Naive thymus-derived CD8-positive, alpha-beta T cell (primary cell): Measurements from ENCODE around the gene LITAF. TPM values are rescaled to one million over a fixed set of nuclear protein-coding genes. Genes with fewer than 3 reads are reported as not detected.
"Not testable (repeated sequence)": the region's sequence is repeated elsewhere in the genome, so short reads cannot be mapped to it uniquely, and the experiment has no call there.

Experiments
- ATAC-seq, 2 donors: fragments of 150-1000 bp; cut with Tn5 transposase in 1 of 2; sonication (Bioruptor Pico), chemical (Tn5 transposase) in 1 of 2; 1 replicate in 1 of 2; 2 replicates in 1 of 2; pipeline ENCODE4 v1.10.0; 2021; ENCODE audit warnings: mild to moderate bottlenecking in 2 of 2, moderate library complexity in 2 of 2
- POLR2A ChIA-PET: fragments of 350-600 bp; sonication (Branson Sonifier 250); formaldehyde crosslinking; loops from one replicate; lab custom pipeline; 2021; ENCODE audit warnings: antibody characterized with exemption; lab: Charles Lee
- DNase-seq, 10 donors: peaks; one replicate each; pipeline versions ENCODE4 v3.0.0 to v3.0.0-alpha.2; 2020 to 2022
- H3K27ac Mint-ChIP-seq, 10 donors: one replicate each; pipeline ENCODE4 v1.8.0; 2020 to 2022; ENCODE audit warnings: mild to moderate bottlenecking in 10 of 10, mixed read lengths in 10 of 10, moderate library complexity in 4 of 10, inconsistent platforms in 1 of 10
- H3K27me3 Mint-ChIP-seq, 5 donors: one replicate each; pipeline ENCODE4 v1.8.0; 2021 to 2022; ENCODE audit warnings: mixed read lengths in 5 of 5
- H3K36me3 Mint-ChIP-seq, 3 donors: one replicate each; pipeline ENCODE4 v1.8.0; 2020 to 2022; ENCODE audit warnings: mixed read lengths in 3 of 3, mild to moderate bottlenecking in 2 of 3, inconsistent platforms in 1 of 3
- H3K4me1 Mint-ChIP-seq, 4 donors: one replicate each; pipeline ENCODE4 v1.8.0; 2021 to 2022; ENCODE audit warnings: mixed read lengths in 4 of 4
- H3K4me3 Mint-ChIP-seq, 10 donors: one replicate each; pipeline ENCODE4 v1.8.0; 2020 to 2022; ENCODE audit warnings: mild to moderate bottlenecking in 10 of 10, mixed read lengths in 10 of 10, moderate library complexity in 6 of 10, inconsistent platforms in 1 of 10
- H3K9me3 Mint-ChIP-seq, 9 donors: one replicate each; pipeline ENCODE4 v1.8.0; 2020 to 2022; ENCODE audit warnings: mixed read lengths in 9 of 9, mild to moderate bottlenecking in 3 of 9, inconsistent platforms in 1 of 9, moderate library complexity in 1 of 9
- polyA plus RNA-seq, 3 donors: library from polyadenylated mRNA; unstranded; fragments of 300-500 nt; fragmentation: Illumina TruSeq; gene quantifications; one replicate each; pipeline ENCODE4 v1.2.3, GENCODE V29; 2021
- total RNA-seq, 8 experiments: library from RNA in 2 of 8; stranded (reverse) in 2 of 8; gene quantifications; one replicate each; pipeline ENCODE4 v1.2.3 and lab custom pipeline; 2021 to 2026

Gene LITAF
- total and polyA plus RNA-seq, 5 experiments from 2014 or later: 169 to 770 (median 553) TPM

DNA sequence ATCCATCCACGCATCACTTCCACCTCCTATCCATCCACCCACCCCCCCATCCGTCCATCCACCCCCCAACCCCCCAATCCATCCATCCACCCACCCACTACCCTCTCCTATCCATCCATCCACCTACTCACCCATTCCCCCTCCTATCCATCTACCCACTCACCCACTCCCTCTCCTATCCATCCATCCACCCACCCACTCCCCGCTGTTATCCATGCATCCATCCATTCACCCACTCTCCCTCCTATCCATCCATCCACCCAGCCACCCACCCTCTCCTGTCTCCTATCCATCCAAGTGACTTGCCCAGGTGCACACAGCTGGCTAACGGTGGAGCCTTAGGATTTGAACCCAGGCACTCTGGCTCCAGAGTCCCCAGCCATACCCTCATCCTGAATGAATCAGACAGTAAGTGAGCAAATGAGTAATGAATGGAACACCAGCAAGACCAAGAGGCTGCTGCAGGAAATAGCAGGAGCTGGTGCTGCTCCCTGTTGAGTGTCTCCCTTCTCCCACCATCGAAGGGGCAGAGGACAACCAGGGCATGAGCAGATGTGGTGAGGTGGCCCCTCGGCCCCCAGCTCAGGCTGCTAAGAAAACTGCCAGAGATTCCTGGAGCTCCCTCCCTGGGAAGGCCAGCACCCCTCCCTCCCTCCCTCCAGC is 62.5 kb downstream of the LITAF start:
- H3K27ac Mint-ChIP-seq: peak overlapping the region in 1 of 10 donors; percentile 11
- H3K36me3 Mint-ChIP-seq: peaks cover 0 to 14% (median 5%) of the 10 kb centered on the region in 3 donors
- H3K27me3 Mint-ChIP-seq: peaks cover 0 to 2% (median 0%) of the 10 kb centered on the region in 5 donors
- H3K4me1 Mint-ChIP-seq: no peaks in the 10 kb centered on the region
- ATAC-seq: no peak
- peaks cover 0 to 11% (median 5%) of the 10 kb centered on the region in 9 donors for H3K9me3 Mint-ChIP-seq
- H3K4me3 Mint-ChIP-seq: no peak overlapping the region
- POLR2A ChIA-PET: interaction anchor here (0.7 kb wide), 1 partner anchor 118 kb away, joined by 4 read pairs; no protein-coding TSS in a partner anchor
- no peak for DNase-seq

DNA sequence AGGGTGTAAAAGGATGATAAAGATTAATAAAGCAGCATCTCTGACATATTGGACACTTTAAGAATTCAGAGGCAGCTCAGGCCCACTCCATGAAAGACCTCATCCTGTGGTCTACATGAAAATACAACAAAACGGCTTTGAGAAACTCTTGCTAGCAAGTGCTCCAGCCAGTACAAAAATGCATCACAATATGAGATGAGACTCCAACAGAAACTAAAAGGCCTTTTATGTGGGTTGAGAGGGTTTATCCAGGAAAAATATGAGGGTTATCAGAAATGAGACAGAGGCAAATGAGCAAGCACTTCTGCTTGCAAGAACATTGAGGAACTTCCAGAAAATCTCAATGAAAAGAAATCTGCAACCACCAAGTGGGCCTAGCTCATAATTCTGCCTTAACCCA is 65.7 kb downstream of the LITAF start:
- POLR2A ChIA-PET: interaction anchor here (0.6 kb wide), 1 partner anchor 96 kb away, joined by 4 read pairs; no protein-coding TSS in a partner anchor
- Mint-ChIP-seq H3K36me3 (peaks cover 0 to 14% (median 5%) of the 10 kb centered on the region in 3 donors), H3K27ac (no peak overlapping the region), H3K4me1 (no peaks in the 10 kb centered on the region), H3K4me3 (no peak overlapping the region), H3K9me3 (peaks cover 0 to 11% (median 5%) of the 10 kb centered on the region in 9 donors), H3K27me3 (no peaks in the 10 kb centered on the region)
- no peak for DNase-seq
- ATAC-seq: no peak

- ATAC-seq (no peak), DNase-seq (no peak)
- POLR2A ChIA-PET: interaction anchor here (0.6 kb wide), 1 partner anchor 131 kb away, joined by 5 read pairs; no protein-coding TSS in a partner anchor
- Mint-ChIP-seq H3K27ac (no peak overlapping the region), H3K9me3 (peaks cover 0 to 11% (median 5%) of the 10 kb centered on the region in 9 donors), H3K27me3 (no peaks in the 10 kb centered on the region), H3K36me3 (peaks cover 0 to 14% (median 5%) of the 10 kb centered on the region in 3 donors), H3K4me1 (no peaks in the 10 kb centered on the region), H3K4me3 (no peak overlapping the region)
These were observed 66.3 kb downstream of the LITAF start for GRCh38 chr16:11520442-11520841.

GRCh38 chr16:11517961-11518360 is 68.8 kb downstream of the LITAF start:
- H3K4me3 Mint-ChIP-seq: no peak overlapping the region
- POLR2A ChIA-PET: no interaction called here
- no peak overlapping the region for H3K27ac Mint-ChIP-seq
- peaks cover 0 to 11% (median 5%) of the 10 kb centered on the region in 9 donors for H3K9me3 Mint-ChIP-seq
- H3K4me1 Mint-ChIP-seq: no peaks in the 10 kb centered on the region
- ATAC-seq: no peak
- H3K27me3 Mint-ChIP-seq: no peaks in the 10 kb centered on the region
- H3K36me3 Mint-ChIP-seq: peaks cover 0 to 14% (median 5%) of the 10 kb centered on the region in 3 donors
- no peak for DNase-seq

DNA sequence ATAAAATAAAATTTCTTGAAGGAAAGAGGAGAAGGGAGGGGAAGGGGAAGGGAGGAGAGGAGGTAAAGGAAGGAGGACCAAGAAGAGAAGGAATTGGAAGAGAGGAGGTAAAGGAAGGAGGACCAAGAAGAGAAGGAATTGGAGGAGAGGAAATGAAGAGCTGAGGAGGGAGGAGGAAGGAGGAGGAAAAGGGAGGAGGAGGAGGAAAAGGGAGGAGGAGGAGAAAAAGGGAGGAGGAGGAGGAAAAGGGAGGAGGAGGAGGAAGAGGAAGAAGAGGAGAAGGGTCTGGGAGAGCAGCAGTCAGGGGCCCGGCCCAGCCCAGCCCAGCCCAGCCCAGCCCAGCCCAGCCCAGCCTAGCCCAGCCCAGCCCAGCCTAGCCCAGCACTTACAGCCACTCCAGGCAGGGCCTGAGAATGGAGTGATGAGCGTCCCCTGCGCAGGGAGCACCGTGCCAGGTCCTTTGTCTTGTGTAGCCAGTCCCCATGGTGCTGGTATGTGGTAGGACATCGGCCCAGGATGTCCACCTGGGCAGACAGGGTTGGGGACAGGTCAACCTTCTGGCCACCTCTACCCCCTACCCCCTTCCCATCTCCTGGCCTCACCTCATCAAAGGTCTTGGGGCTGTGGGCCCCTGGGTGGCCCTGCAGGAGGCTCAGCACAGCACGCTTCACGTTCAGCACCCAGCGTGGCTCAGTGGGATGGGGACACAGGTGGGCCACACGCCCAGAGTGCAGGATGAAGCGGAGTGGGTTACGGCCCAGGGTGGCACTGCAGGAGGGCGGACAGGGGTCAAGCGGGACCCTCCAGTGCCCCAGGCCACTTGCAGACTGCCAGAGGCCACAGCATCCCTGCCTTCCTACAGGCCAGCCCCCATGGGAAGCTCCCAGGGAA is 70.9 kb downstream of the LITAF start:
- Mint-ChIP-seq H3K27ac (no peak overlapping the region), H3K4me3 (no peak overlapping the region), H3K4me1 (no peaks in the 10 kb centered on the region), H3K9me3 (peaks cover 0 to 3% (median 0%) of the 10 kb centered on the region in 9 donors), H3K27me3 (no peaks in the 10 kb centered on the region), H3K36me3 (peaks cover 0 to 8% (median 0%) of the 10 kb centered on the region in 3 donors)
- POLR2A ChIA-PET: no interaction called here
- ATAC-seq: no peak
- DNase-seq: no peak

- peaks cover 0 to 1% (median 0%) of the 10 kb centered on the region in 4 donors for H3K4me1 Mint-ChIP-seq
- DNase-seq (no peak), ATAC-seq (no peak)
- H3K36me3 Mint-ChIP-seq: peaks cover 0 to 3% (median 0%) of the 10 kb centered on the region in 3 donors
- H3K4me3 Mint-ChIP-seq: no peak overlapping the region
- H3K27me3 Mint-ChIP-seq: no peaks in the 10 kb centered on the region
- POLR2A ChIA-PET: no interaction called here
- H3K27ac Mint-ChIP-seq: no peak overlapping the region
- peaks cover 0 to 3% (median 0%) of the 10 kb centered on the region in 9 donors for H3K9me3 Mint-ChIP-seq
These were observed 72.4 kb downstream of the LITAF start for GRCh38 chr16:11514283-11514682.

DNA sequence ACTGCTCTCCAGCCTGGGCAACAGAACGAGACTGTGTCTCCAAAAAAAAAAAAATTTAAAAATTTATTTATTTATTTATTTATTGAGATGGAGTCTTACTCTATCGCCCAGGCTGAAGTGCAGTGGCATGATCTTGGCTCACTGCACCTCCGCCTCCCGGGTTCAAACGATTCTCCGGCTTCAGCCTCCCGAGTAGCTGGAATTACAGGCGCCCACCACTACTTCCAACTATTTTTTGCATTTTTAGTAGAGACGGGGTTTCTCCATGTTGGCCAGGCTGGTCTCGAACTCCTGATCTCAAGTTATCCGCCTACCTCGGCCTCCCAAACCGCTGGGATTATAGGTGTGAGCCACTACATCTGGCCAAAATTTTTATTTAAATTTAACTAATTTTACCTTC is 73.4 kb downstream of the LITAF start:
- DNase-seq, POLR2A ChIA-PET, H3K4me3 Mint-ChIP-seq, H3K27ac Mint-ChIP-seq, H3K36me3 Mint-ChIP-seq, H3K9me3 Mint-ChIP-seq, H3K4me1 Mint-ChIP-seq, H3K27me3 Mint-ChIP-seq, ATAC-seq: not testable (repeated sequence)

- H3K27ac Mint-ChIP-seq: no peak overlapping the region
- POLR2A ChIA-PET: no interaction called here
- DNase-seq (no peak), ATAC-seq (no peak)
- no peak overlapping the region for H3K4me3 Mint-ChIP-seq
- H3K36me3 Mint-ChIP-seq: peaks cover 0 to 3% (median 0%) of the 10 kb centered on the region in 3 donors
- peaks cover 0 to 3% (median 0%) of the 10 kb centered on the region in 9 donors for H3K9me3 Mint-ChIP-seq
- no peaks in the 10 kb centered on the region for H3K27me3 Mint-ChIP-seq
- peaks cover 0 to 2% (median under 1%) of the 10 kb centered on the region in 4 donors for H3K4me1 Mint-ChIP-seq
These were observed 74.9 kb downstream of the LITAF start for GRCh38 chr16:11511801-11512200.

DNA sequence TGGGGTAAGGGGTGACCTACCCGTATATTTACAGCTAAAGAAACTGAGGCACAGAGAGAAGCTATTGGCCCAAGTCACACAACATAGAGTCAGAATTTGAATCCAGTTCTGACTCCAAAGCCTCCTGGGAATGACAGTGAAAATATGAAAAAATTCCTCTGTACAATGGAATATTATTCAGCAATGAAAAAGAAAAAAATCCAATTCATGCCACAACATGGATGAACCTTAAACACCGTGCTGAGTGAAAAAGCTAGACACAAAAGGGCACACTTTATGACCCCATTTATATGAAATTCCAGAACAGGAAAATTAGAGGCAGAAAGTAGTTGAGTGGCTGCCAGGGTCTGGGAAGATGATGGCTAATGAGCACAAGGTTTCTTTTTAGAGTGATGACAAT is 75.4 kb downstream of the LITAF start:
- Mint-ChIP-seq H3K36me3 (peaks cover 0 to 3% (median 0%) of the 10 kb centered on the region in 3 donors), H3K4me3 (no peak overlapping the region), H3K27me3 (no peaks in the 10 kb centered on the region), H3K9me3 (peaks cover 0 to 3% (median 0%) of the 10 kb centered on the region in 9 donors), H3K4me1 (peaks cover 0 to 4% (median 2%) of the 10 kb centered on the region in 4 donors), H3K27ac (no peak overlapping the region)
- DNase-seq: no peak
- POLR2A ChIA-PET: no interaction called here
- ATAC-seq: no peak

GRCh38 chr16:11510178-11510973 is 76.3 kb downstream of the LITAF start:
- DNase-seq (no peak), ATAC-seq (no peak)
- Mint-ChIP-seq H3K27ac (peak overlapping the region in 1 of 10 donors; percentile 46), H3K9me3 (peaks cover 0 to 3% (median 0%) of the 10 kb centered on the region in 9 donors), H3K36me3 (peaks cover 0 to 3% (median 0%) of the 10 kb centered on the region in 3 donors), H3K27me3 (no peaks in the 10 kb centered on the region), H3K4me3 (no peak overlapping the region), H3K4me1 (peaks cover 0 to 7% (median 2%) of the 10 kb centered on the region in 4 donors)
- POLR2A ChIA-PET: no interaction called here

DNA sequence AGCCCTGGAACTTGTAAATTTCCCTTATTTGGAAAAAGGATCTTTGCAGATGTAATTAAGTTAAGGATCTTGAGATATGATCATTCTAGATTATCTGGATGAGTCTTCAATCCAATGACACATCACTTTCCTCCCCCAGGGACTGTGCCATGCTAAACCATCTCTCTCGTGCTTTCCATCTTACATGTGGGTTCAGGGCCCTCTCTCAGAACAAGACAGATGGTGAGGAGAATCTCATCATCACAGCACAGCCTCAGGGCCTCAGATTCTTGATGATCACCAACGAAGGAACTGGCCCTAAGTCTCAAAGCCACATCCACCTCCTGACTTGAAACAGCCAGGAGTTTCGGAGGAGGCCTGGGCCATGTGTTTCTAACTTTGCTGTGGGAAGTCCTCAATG is 78.7 kb downstream of the LITAF start:
- DNase-seq: no peak
- H3K9me3 Mint-ChIP-seq: peaks cover 0 to 3% (median 0%) of the 10 kb centered on the region in 9 donors
- POLR2A ChIA-PET: no interaction called here
- peaks cover 0 to 7% (median 2%) of the 10 kb centered on the region in 4 donors for H3K4me1 Mint-ChIP-seq
- no peak overlapping the region for H3K4me3 Mint-ChIP-seq
- H3K27me3 Mint-ChIP-seq: no peaks in the 10 kb centered on the region
- no peak for ATAC-seq
- H3K27ac Mint-ChIP-seq: peak overlapping the region in 1 of 10 donors; percentile 25
- peaks cover 0 to 3% (median 0%) of the 10 kb centered on the region in 3 donors for H3K36me3 Mint-ChIP-seq

DNA sequence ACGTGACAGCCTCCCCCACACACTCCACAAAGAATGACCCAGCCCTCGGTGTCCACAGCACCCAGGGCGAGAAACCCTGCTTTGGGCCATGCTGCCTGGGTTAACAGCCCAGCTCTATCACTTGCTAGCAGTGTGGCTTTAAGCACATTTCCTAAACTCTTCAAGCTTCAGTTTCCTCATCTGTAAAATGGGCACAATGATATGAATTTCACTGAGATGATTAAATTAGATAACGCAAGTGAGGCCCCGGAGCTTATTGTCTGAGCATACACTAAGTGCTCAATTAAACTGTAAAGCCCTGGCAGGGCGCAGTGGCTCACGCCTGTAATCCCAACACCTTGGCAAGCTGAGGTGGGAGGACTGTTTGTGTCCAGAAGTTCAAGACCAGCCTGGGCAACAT is 79.4 kb downstream of the LITAF start:
- H3K4me3 Mint-ChIP-seq: no peak overlapping the region
- ATAC-seq (no peak), DNase-seq (no peak)
- H3K9me3 Mint-ChIP-seq: peaks cover 0 to 3% (median 0%) of the 10 kb centered on the region in 9 donors
- peaks cover 0 to 3% (median 0%) of the 10 kb centered on the region in 3 donors for H3K36me3 Mint-ChIP-seq
- peaks cover 0 to 7% (median 2%) of the 10 kb centered on the region in 4 donors for H3K4me1 Mint-ChIP-seq
- POLR2A ChIA-PET: no interaction called here
- H3K27me3 Mint-ChIP-seq: no peaks in the 10 kb centered on the region
- no peak overlapping the region for H3K27ac Mint-ChIP-seq
